HepG2 (cell line): ENCODE data around the gene SAMM50. TPM values are rescaled to one million over a fixed set of nuclear protein-coding genes. Genes with fewer than 3 reads are reported as not detected.

ENCODE experiments used
- HOXA5 ChIP-seq: sonication (generic); formaldehyde crosslinking; IDR thresholded peaks from 2 replicates; pipeline ENCODE4 v1.4.0; 2020; ENCODE audit warnings: missing genetic modification reagents
- MTF2 ChIP-seq: sonication (generic); formaldehyde crosslinking; IDR thresholded peaks from 2 replicates; pipeline ENCODE4 v1.5.0; 2020; ENCODE audit warnings: missing genetic modification reagents, borderline replicate concordance
- NR2F1 ChIP-seq, 2 experiments: fragments of 450-650 bp in 1 of 2; formaldehyde crosslinking in 1 of 2; IDR thresholded peaks; 2 replicates each; pipeline versions ENCODE4 v1.5.0 to v1.6.1; 2016 to 2020; ENCODE audit warnings: mild to moderate bottlenecking in 1 of 2, missing compliant biosample characterization in 1 of 2, missing genetic modification reagents in 1 of 2, moderate library complexity in 1 of 2
- POLR2A ChIP-seq, 2 experiments: IDR thresholded peaks; 2 replicates each; pipeline ENCODE4 v1.6.1; 2011; ENCODE audit warnings: low read depth in 2 of 2, low read length in 2 of 2, mild to moderate bottlenecking in 1 of 2, moderate library complexity in 1 of 2; ENCODE audit not compliant: insufficient read depth in 1 of 2
- PRDM10 ChIP-seq: sonication (generic); formaldehyde crosslinking; IDR thresholded peaks from 2 replicates; pipeline ENCODE4 v1.4.0; 2020; ENCODE audit warnings: low read depth, missing genetic modification reagents
- SIN3B ChIP-seq: fragments of 150-350 bp; IDR thresholded peaks from 2 replicates; pipeline ENCODE4 v1.6.1; 2014; ENCODE audit warnings: low read length
- STAT5B ChIP-seq: sonication (generic); formaldehyde crosslinking; IDR thresholded peaks from 2 replicates; pipeline ENCODE4 v1.4.0; 2020; ENCODE audit warnings: missing genetic modification reagents
- TFAP4 ChIP-seq: sonication (generic); IDR thresholded peaks from 2 replicates; pipeline ENCODE4 v1.6.1; 2016; ENCODE audit warnings: low read depth, borderline replicate concordance
- ZNF503 ChIP-seq: sonication (generic); formaldehyde crosslinking; IDR thresholded peaks from 2 replicates; pipeline ENCODE4 v1.4.0; 2020; ENCODE audit warnings: missing genetic modification reagents
- ZNF547 ChIP-seq: sonication (generic); formaldehyde crosslinking; IDR thresholded peaks from 2 replicates; pipeline ENCODE4 v1.5.1; 2020; ENCODE audit warnings: mild to moderate bottlenecking, missing genetic modification reagents
- ZNF589 ChIP-seq: sonication (generic); formaldehyde crosslinking; conservative IDR thresholded peaks from 2 replicates; pipeline ENCODE4 v1.8.0; 2022; ENCODE audit warnings: mild to moderate bottlenecking, moderate library complexity, missing genetic modification reagents
- ZNF646 ChIP-seq: sonication (generic); formaldehyde crosslinking; IDR thresholded peaks from 2 replicates; pipeline ENCODE4 v1.9.0; 2021; ENCODE audit warnings: mild to moderate bottlenecking, missing genetic modification reagents
- ZNF816 ChIP-seq: sonication (generic); formaldehyde crosslinking; IDR thresholded peaks from 2 replicates; pipeline ENCODE4 v1.8.0; 2022; ENCODE audit warnings: missing genetic modification reagents, mild to moderate bottlenecking, borderline replicate concordance
- ZNF83 ChIP-seq: sonication (generic); formaldehyde crosslinking; IDR thresholded peaks from 2 replicates; pipeline ENCODE4 v1.4.0; 2020; ENCODE audit warnings: missing genetic modification reagents, mild to moderate bottlenecking, borderline replicate concordance
- ZNF891 ChIP-seq: sonication (generic); formaldehyde crosslinking; IDR thresholded peaks from 2 replicates; pipeline ENCODE4 v1.5.0; 2020; ENCODE audit warnings: mild to moderate bottlenecking, missing genetic modification reagents
- polyA plus RNA-seq, 8 experiments: library from polyadenylated mRNA; depleted of rRNA in 3 of 8; stranded (reverse) in 7 of 8; unstranded in 1 of 8; fragments of >200 nt; fragmentation: Illumina TruSeq in 4 of 8; extraction: Trizol in 4 of 8; gene quantifications; 2 replicates each; pipeline versions ENCODE4 v1.2.1 to v1.2.3, GENCODE V29; 2011 to 2016; ENCODE audit warnings: low read depth in 4 of 8, missing spikeins in 1 of 8, mixed read lengths in 1 of 8; ENCODE audit not compliant: insufficient read depth in 1 of 8
- total RNA-seq, 5 experiments: library from RNA; depleted of rRNA; stranded (reverse); fragments of >200 nt; fragmentation: Illumina TruSeq; extraction: Trizol; gene quantifications; 2 replicates each; pipeline ENCODE4 v1.2.3, GENCODE V29; 2016; ENCODE audit warnings: low read depth in 1 of 5

SAMM50 gene
- total and polyA plus RNA-seq, 2 of the 13 experiments (the other 11 are each of a cell fraction or from before 2014, with no cell fraction given), result 34.7 to 63.4 TPM

- TF ChIP-seq ZNF646 (no peak), NR2F1 (CRISPR knock-in tag; IDR thresholded peaks at IDR 0.05) (peak in 1 of 2 experiments; percentile 25; a peak in 1 of 4 replicates), MTF2 (CRISPR knock-in tag) (no peak; the same call in 1 of the 2 replicates), ZNF816 (CRISPR knock-in tag) (no peak), STAT5B (CRISPR knock-in tag) (0 out of 2 replicates have a peak, but pooled peaks have one; percentile 36), HOXA5 (CRISPR knock-in tag) (peak; percentile 56), ZNF503 (CRISPR knock-in tag) (peak; percentile 69; the same call in 1 of the 2 replicates), ZNF891 (peak; percentile 64), POLR2A (IDR thresholded peaks at IDR 0.05; ENCODE audit: insufficient read depth in 1 of 2, low read depth in 2 of 2, low read length in 2 of 2) (peak; percentile 60 to 95; a peak in 2 of 4 replicates), ZNF589 (CRISPR knock-in tag) (peak; percentile 83; the same call in 1 of the 2 replicates), PRDM10 (CRISPR knock-in tag) (no peak; the same call in 1 of the 2 replicates), SIN3B (no peak), ZNF547 (CRISPR knock-in tag) (no peak; the same call in 1 of the 2 replicates), TFAP4 (peak; percentile 33; the same call in 1 of the 2 replicates), ZNF83 (CRISPR knock-in tag) (no peak)
Observed at GRCh38 chr22:43955040-43955882, at the start of gene SAMM50 (continued).
